NCI-H526 treated with DMSO at 0.1 percent for 48 hours (cell line): Measurements from ENCODE around the gene CLCN2.

Source experiments
- DNase-seq: peaks from one replicate; lab custom pipeline; 2025; lab: John Stamatoyannopoulos, UW

CLCN2 gene

GRCh38 chr3:184361532-184361931, at the start of gene CLCN2, which contains the start of gene POLR2H:
Gene CLCN2 (minus strand): TSS chr3:184361605. CDS start chr3:184361479, 126 bp downstream.
Gene POLR2H (plus strand): TSS chr3:184361710. CDS start chr3:184363493, 1,783 bp downstream.
- DNase-seq: peak; percentile 49

GRCh38 chr3:184409946-184410500, 48.6 kb upstream of the CLCN2 start:
- DNase-seq: no peak

- DNase-seq: no peak
Observed at GRCh38 chr3:184409331-184409926, 48.0 kb upstream of the CLCN2 start.

- DNase-seq: no peak
Observed at GRCh38 chr3:184405075-184406030, 43.9 kb upstream of the CLCN2 start.

GRCh38 chr3:184399410-184399809, 38.0 kb upstream of the CLCN2 start:
- no peak for DNase-seq

- DNase-seq: no peak
Observed at GRCh38 chr3:184395320-184395660, 33.9 kb upstream of the CLCN2 start.

GRCh38 chr3:184391266-184391665, 29.9 kb upstream of the CLCN2 start:
- no peak for DNase-seq

GRCh38 chr3:184389935-184390528, 28.6 kb upstream of the CLCN2 start:
- DNase-seq: no peak

GRCh38 chr3:184389384-184389783, 28.0 kb upstream of the CLCN2 start:
- no peak for DNase-seq

- DNase-seq: no peak
Observed at GRCh38 chr3:184388936-184389230, 27.5 kb upstream of the CLCN2 start.

- no peak for DNase-seq
Observed at GRCh38 chr3:184388164-184388935, 26.9 kb upstream of the CLCN2 start.

- DNase-seq: no peak
Observed at GRCh38 chr3:184387174-184387714, 25.8 kb upstream of the CLCN2 start.

GRCh38 chr3:184386047-184386806, 24.8 kb upstream of the CLCN2 start:
- DNase-seq: no peak

- no peak for DNase-seq
Observed at GRCh38 chr3:184384856-184385422, 23.5 kb upstream of the CLCN2 start.

- DNase-seq: no peak
Observed at GRCh38 chr3:184384342-184384741, 22.9 kb upstream of the CLCN2 start.

- DNase-seq: no peak
Observed at GRCh38 chr3:184383033-184383740, 21.8 kb upstream of the CLCN2 start.

- no peak for DNase-seq
Observed at GRCh38 chr3:184382326-184383032, 21.1 kb upstream of the CLCN2 start.

GRCh38 chr3:184381261-184382224, 20.1 kb upstream of the CLCN2 start:
- DNase-seq: no peak
